ACHN (cell line): ENCODE results near the gene GNL1.

Experiments used
- DNase-seq: peaks from one replicate; pipeline ENCODE4 v3.0.0-alpha.2; 2015
- in situ Hi-C: cut with HindIII; loops from 2 replicates; pipeline ENCODE4 v1.10.0; 2017; ENCODE audit warnings: low sequenced_read_pairs, low pct_ligation_motif_present, low pct_unique_long_range_greater_than_20kb

Gene GNL1

GRCh38 chr6:30571075-30571761, 14.9 kb upstream of the GNL1 start, which contains the start of gene ABCF1:
Gene ABCF1, plus strand, starts transcription at chr6:30571442. Its CDS starts 46 bp downstream, at chr6:30571488.
- in situ Hi-C loops = no loop called here
- peak; percentile 93 for DNase-seq

DNA sequence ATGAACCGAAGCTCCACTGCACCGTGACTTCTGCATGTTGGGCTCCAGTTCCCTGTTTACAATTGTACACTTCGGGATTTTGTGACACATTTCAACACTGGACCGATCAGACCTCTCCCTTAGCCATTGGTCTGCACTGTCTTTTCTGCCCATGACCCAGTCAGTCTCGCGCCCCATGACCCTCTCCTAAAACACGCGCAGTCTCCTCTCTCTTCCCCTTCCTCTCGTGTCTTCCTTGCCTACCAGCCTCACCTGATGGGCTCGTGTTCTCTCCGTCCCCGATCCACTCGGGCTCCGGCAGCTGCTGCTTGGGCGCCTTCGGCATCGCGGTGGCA, 14.4 kb upstream of the GNL1 start:
- no peak for DNase-seq
- in situ Hi-C loops = no loop called here

GRCh38 chr6:30570263-30570662, 14.0 kb upstream of the GNL1 start:
- no peak for DNase-seq
- in situ Hi-C loops = no loop called here

- DNase-seq = no peak
- in situ Hi-C loops = no loop called here
These were observed 12.0 kb upstream of the GNL1 start for GRCh38 chr6:30568245-30568644.

DNA sequence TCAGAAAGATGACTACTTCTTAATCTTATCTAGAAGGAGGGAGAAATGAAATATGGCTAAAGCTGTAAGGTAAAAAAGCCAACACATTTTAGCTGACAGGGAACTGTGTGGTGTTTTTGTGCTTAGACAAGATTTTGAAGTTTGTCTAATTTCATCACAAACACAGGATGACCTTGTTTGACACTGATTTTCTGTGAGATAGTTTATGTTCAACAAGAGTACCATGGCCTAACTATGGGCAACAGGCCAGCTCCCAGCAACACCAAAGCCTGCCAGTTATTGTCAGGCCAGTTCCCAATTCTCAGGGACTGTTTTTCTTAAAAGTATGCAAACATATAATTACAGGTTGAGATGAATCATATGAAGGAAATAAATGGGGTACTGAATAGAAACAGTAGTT, 9.5 kb upstream of the GNL1 start:
- in situ Hi-C loops = no loop called here
- DNase-seq = no peak

DNA sequence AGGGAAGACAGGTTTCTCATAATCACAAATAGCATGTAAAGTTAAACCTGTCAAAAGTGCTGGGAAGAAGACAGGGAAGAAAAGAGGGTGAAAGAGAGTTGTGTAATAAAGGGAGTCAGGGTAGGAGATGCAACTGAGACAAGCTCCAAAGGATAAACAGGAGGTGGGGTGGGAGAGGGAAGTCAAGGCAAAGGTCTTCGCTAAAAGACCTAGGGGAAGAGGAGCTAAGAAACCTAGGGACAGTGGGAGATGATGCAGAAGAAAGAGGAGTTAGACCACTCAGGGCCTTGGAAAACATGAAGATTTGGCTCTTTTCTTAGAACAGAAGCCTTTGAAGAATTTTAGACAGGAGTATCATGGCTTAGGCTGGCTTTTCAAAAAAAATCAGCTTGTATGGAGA, 7.8 kb upstream of the GNL1 start:
- DNase-seq = no peak
- in situ Hi-C loops = no loop called here

GRCh38 chr6:30562470-30563425, 6.5 kb upstream of the GNL1 start:
- in situ Hi-C loops = no loop called here
- no peak for DNase-seq

- in situ Hi-C loops = no loop called here
- no peak for DNase-seq
These were observed 4.6 kb upstream of the GNL1 start for GRCh38 chr6:30560930-30561329.

DNA sequence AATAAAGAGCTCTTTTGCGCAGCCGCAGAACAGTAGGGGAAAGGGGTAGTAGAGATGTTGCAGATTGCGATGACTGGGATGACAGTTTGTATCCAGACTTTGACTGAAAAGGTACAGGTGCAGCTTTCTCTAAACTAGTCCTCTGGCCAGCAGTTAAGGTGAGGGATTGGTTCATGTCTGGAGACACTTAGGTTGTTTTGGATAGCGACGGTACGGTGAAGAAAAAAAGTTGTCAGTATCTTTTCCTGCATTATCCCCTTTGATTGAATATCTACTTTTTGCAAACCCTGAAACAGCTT, 1.3 kb upstream of the GNL1 start:
- no peak for DNase-seq
- in situ Hi-C loops = no loop called here

DNA sequence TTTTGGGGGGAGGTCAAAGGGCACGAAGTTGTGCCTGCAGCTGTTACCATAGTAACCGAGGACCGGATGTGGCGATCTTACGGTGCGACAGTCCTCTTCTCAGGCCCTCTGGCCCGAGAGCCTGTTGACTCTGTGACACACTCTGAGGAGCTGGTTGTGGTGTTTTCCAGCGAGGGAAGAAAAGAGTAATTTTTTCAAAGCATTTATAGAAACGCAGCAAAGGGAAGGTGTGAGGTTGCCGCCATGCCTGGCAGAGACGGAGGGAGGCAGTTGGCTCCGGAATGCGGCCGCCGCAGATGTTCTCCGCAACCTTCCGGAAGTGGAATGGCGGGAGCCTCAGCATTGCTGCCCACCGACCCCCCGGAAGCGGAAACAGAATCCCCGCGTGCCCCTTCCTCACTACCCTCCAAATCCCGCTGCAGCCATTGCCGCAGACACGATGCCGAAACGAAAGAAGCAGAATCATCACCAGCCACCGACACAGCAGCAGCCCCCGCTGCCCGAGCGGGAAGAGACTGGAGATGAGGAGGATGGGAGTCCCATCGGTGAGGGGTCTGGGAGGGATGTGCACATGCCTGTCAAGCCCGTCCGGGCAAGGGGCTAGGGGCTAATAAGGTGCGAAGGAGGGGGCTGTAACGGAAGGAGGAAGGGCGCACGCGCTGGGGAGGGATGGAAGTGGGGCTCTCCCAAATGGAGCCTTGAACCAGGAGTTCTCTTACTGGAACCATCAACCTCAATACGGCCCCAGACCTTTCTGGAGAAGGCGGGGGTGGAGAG, 805 bp upstream of the GNL1 start, which contains the start of gene PRR3:
PRR3 (plus strand) TSS at position 390 of the 777 bp plus-strand sequence; CDS start at position 440, 50 bp downstream.
- in situ Hi-C loops = no loop called here
- peak; percentile 76 for DNase-seq

GRCh38 chr6:30555816-30556065, 548 bp downstream of the GNL1 start:
- no peak for DNase-seq
- in situ Hi-C loops = no loop called here

DNA sequence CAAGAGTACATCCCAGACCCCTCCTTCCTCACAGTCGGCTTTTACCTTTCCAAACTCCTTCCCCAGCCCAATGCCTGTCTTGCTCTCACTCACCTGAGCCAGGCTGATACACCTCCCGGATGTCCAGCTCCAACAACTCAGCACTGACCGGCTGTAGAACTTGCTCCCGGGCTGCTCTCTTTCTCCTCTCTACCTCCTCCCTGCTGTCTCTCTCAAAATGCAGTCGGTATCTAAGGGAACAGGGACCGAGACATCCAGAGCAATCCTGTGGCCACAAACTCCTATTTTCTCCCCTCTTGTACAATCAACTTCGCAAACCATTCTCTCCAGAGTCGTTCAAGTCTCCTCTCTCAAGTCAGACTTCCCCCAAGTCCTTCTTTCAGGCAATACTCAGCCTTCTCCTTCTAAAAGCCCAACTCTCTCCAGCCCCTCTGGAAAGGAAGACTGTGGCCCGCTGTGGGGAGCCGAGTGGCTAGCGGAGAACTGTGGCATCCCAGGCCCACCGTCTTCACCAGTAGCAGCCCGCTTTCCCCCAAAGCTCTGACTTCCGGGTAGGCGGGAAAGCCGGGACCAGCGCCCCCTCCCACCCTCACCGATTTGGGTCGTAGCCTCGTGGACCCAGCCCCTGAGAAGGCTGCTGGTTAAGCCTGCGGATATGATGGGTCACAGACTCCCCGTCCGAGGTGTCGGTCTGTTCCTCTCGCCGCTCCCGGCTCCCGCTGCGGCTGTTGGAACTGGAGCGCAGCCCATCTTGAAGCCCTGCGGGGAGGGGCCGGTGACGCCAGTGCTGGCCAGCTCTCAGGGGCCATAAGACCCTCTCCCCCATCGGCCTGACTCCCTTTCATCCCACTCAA, 1.1 kb downstream of the GNL1 start:
- in situ Hi-C loops = no loop called here
- DNase-seq = no peak

- no peak for DNase-seq
- in situ Hi-C loops = no loop called here
These were observed 1.9 kb downstream of the GNL1 start for GRCh38 chr6:30554404-30554803.

DNA sequence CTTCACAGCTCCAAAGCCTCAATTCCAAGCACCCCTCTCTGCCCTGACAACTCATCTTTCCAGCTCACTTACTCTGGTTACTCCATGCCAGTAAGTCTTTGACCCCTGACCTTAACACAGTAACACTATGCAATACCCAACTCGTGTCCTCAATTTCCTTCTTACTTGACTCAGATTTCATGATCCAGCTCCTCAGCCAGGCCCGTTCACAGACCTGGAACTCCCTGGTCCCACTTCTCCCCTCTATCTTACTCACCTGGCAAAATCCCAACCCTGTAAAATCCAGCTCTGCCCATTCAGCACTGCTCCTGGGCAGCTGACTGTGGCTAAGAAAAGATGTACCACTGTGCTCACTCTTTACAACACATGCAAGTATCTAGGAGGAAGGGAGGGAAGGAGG, 7.9 kb downstream of the GNL1 start:
- DNase-seq = peak; percentile 27
- in situ Hi-C loops = no loop called here

- DNase-seq = no peak
- in situ Hi-C loops = no loop called here
These were observed 8.8 kb downstream of the GNL1 start for GRCh38 chr6:30547454-30547853.

DNA sequence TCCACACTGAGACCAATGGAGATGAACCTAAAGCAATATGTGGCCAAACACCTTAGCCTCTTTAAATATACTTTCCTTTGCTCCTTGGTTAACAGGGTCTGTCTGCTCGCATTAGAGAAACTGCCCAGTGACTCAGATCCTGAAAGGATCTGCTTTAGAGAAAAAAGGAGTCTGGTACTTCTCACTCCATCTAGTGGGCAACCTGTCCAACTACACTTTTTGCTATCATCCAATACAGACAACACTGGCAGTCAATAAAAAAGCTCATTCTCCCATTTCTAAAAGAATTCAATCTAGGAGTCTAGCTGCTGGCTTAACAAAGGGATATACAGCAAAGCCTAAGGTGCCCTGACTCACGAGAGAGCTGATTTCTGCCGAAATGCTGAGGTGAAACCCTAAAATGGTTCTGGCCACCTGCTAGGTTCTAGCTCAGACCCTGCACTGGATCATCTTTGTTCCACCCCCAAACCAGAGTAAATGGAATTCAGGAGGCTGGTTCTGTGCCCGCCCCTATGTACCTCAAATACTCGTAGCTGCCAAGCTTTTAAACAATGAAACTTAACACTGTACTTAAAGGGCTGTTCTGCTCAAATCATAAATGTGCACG, 11.5 kb downstream of the GNL1 start:
- peak; percentile 64 for DNase-seq
- in situ Hi-C loops = no loop called here

DNA sequence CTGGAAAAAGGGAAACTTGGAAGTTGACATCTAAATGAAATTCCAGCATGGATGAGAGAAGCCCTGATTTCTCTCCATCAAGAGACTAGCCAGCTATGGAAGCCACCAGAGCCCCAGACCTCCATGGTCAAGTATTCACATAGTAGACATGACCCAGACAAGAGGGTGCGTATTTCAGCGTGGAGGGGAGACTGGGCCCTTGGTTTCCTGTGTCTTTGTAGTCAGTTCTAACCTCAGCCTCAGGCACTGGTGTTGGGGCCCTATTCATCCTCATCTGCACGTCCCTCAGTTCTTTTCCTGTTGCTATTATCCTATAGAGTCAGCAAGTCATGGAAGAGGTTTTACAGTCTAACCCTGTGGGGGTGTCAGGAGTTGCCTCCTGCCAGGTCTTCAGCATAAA, 12.5 kb downstream of the GNL1 start:
- in situ Hi-C loops = no loop called here
- DNase-seq = no peak

GRCh38 chr6:30542915-30543314, 13.4 kb downstream of the GNL1 start:
- in situ Hi-C loops = no loop called here
- DNase-seq = no peak
